A549 (cell line): ENCODE measurements around the gene SYNE4.

Experiments used
- CHD2 ChIP-seq: fragments of 150-350 bp; IDR thresholded peaks from 2 replicates; pipeline ENCODE4 v1.6.1; 2014; ENCODE audit warnings: low read length; ENCODE audit not compliant: partially characterized antibody
- CHD4 ChIP-seq: fragments of 200-600 bp; sonication (generic); IDR thresholded peaks from 2 replicates; pipeline ENCODE4 v1.6.1; 2016; ENCODE audit warnings: antibody characterized with exemption, mild to moderate bottlenecking, borderline replicate concordance
- CTCF ChIP-seq: fragments of >200 bp; sonication (Bioruptor Twin); formaldehyde crosslinking; IDR thresholded peaks from 3 replicates; pipeline ENCODE4 v1.5.1; 2016
- HOXB5 ChIP-seq: fragments of 250-450 bp; sonication (Bioruptor Pico); IDR thresholded peaks from 2 replicates; pipeline ENCODE4 v1.5.0; 2020; ENCODE audit warnings: mild to moderate bottlenecking, moderate library complexity
- JUNB ChIP-seq: fragments of >200 bp; sonication (Bioruptor Twin); formaldehyde crosslinking; IDR thresholded peaks from 2 replicates; pipeline ENCODE4 v1.6.1; 2016
- KDM5A ChIP-seq: fragments of 200-600 bp; sonication (generic); IDR thresholded peaks from 2 replicates; pipeline ENCODE4 v1.6.1; 2016; ENCODE audit warnings: antibody characterized with exemption, mild to moderate bottlenecking
- MAZ ChIP-seq: fragments of 150-350 bp; IDR thresholded peaks from 2 replicates; pipeline ENCODE4 v1.6.1; 2014; ENCODE audit warnings: antibody characterized with exemption, low read depth, low read length, borderline replicate concordance
- PHF8 ChIP-seq: fragments of 200-600 bp; sonication (generic); IDR thresholded peaks from 2 replicates; pipeline ENCODE4 v1.6.1; 2016; ENCODE audit warnings: low read depth, mild to moderate bottlenecking, antibody characterized with exemption, moderate library complexity, borderline replicate concordance
- RFX5 ChIP-seq: fragments of 450-650 bp; IDR thresholded peaks from 2 replicates; pipeline ENCODE4 v1.7.1; 2014; ENCODE audit warnings: antibody characterized with exemption, mild to moderate bottlenecking, moderate library complexity
- SMC3 ChIP-seq: fragments of >200 bp; sonication (Bioruptor Twin); formaldehyde crosslinking; IDR thresholded peaks from 3 replicates; pipeline ENCODE4 v1.6.1; 2018; ENCODE audit warnings: inconsistent platforms

GRCh38 chr19:35973487-35973886 is 35.1 kb downstream of the SYNE4 start:
- TF ChIP-seq CTCF (no peak), PHF8 (no peak), HOXB5 (CRISPR knock-in tag) (no peak), JUNB (no peak), SMC3 (no peak), CHD4 (no peak), MAZ (no peak), RFX5 (no peak), KDM5A (no peak), CHD2 (no peak)
